GM12872 (cell line): ENCODE measurements around the gene FUOM.

Experiments
- TF ChIP-seq, protein P1 (sequence below): IDR thresholded peaks from 3 replicates; pipeline ENCODE4 v1.5.1; 2011; ENCODE audit warnings: low read depth, mild to moderate bottlenecking, low read length, moderate library complexity; ENCODE audit not compliant: insufficient read depth

The FUOM gene, protein sequence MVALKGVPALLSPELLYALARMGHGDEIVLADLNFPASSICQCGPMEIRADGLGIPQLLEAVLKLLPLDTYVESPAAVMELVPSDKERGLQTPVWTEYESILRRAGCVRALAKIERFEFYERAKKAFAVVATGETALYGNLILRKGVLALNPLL

DNA sequence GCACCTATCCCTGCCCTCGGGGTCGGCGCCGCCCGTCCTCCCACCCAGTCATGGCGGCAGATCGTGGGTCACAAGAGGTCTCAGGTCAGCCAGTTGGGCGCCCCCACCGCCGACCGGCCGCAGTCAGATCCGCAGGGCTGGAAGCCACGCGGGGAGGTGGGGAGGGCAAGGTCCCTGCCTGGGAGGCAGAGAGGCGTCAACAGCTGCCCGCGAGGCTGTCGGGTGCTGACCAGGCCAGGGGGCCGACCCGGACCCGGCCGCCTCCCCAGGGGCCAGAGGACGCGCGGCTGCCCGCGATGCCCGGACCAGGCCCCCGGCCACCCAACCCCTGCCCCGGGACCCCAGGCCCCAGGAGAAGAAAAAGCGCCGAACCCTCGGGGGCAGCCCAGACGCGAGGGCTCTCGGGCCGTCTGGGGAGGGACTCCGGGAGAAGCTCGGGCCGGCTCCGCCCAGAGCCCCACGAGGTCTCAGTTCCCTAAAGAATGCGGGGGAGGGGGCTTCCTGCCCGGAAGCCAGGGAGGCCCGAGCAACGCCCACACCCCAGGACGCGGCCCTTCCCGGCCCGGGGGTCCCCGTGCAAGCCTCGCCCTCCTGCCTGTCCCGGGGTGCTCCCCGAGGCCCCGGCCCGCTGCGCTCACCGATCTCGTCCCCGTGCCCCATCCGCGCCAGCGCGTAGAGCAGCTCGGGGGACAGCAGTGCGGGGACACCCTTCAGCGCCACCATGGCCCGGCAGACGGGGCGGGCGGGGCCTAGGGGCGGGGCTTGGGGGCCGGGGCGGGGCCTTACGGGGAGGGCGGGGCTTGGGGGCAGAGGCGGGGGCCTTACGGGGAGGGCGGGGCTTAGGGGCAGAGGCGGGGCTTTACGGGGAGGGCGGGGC lies at the start of gene FUOM:
FUOM (minus strand) TSS at position 735 of the 877 bp plus-strand sequence; CDS start at position 723, 12 bp downstream.
- TF ChIP-seq, protein P1, sequence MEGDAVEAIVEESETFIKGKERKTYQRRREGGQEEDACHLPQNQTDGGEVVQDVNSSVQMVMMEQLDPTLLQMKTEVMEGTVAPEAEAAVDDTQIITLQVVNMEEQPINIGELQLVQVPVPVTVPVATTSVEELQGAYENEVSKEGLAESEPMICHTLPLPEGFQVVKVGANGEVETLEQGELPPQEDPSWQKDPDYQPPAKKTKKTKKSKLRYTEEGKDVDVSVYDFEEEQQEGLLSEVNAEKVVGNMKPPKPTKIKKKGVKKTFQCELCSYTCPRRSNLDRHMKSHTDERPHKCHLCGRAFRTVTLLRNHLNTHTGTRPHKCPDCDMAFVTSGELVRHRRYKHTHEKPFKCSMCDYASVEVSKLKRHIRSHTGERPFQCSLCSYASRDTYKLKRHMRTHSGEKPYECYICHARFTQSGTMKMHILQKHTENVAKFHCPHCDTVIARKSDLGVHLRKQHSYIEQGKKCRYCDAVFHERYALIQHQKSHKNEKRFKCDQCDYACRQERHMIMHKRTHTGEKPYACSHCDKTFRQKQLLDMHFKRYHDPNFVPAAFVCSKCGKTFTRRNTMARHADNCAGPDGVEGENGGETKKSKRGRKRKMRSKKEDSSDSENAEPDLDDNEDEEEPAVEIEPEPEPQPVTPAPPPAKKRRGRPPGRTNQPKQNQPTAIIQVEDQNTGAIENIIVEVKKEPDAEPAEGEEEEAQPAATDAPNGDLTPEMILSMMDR: no peak; the same call in 2 of the 3 replicates

DNA sequence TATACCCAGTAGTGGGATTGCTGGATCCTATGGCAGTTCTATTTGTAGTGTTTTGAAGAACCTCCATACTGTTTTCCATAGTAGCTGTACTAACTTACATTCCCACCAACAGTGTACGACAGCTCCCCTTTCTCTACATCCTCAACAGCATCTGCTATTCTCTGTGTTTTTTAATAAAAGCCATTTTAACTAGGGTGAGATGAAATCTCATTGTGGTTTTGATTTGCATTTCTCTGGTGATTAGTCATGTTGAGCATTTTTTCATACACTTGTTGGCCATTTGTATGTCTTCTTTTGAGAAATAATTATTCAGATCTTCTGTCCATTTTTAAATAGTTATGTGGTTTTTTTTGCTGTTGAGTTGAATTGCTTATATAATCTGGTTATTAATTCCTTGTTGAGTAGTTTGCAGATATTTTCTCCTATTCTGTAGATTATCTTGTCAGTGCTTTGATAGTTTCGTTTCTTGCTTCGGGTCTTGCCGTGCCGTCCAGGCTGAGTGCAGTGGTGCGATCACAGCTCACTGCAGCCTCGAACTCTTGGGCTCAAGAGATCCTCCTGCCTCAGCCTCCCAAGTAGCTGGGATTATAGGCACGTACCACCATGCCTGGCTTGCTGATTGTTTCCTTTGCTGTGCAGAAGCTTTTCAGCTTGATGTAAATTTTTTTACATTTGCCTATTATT lies 48.2 kb upstream of the FUOM start:
- TF ChIP-seq, protein P1: no peak

DNA sequence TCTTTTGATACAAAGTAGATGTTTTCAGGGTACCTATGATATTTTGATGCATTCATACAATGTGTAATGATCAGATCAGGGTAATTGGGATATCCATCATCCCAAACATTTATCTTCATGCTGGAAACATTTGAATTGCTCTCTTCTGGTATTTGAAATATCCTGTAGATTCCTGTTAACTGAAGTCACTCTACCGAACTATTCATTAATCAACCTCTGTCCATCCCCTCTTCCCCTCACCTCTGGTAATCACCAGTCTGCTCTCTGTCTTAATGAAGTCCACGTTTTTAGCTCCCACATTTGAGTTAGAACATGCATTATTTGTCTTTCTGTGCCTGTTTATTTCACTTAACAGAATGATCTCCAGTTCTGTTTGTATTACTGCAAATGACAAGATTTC lies 47.5 kb upstream of the FUOM start:
- TF ChIP-seq, protein P1: no peak

DNA sequence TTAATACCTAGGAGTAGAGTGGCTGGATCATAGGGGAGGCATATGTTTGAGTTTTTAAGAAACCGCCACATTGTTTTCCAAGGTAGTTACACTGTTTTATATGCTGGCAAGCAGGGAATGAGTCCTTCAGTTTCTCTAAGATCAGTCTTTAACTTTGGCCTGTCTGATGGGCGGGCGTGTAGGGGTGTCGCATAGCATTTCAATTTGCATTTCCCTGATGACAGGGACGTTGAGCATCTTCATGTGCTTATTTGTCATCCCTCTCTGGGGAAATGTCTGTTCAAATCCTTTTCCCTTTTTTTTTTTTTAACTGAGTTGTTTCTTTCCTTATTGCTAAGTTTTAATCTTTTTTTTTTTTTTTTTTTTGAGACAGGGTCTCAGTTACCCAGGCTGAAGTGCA lies 46.0 kb upstream of the FUOM start:
- TF ChIP-seq, protein P1: no peak

DNA sequence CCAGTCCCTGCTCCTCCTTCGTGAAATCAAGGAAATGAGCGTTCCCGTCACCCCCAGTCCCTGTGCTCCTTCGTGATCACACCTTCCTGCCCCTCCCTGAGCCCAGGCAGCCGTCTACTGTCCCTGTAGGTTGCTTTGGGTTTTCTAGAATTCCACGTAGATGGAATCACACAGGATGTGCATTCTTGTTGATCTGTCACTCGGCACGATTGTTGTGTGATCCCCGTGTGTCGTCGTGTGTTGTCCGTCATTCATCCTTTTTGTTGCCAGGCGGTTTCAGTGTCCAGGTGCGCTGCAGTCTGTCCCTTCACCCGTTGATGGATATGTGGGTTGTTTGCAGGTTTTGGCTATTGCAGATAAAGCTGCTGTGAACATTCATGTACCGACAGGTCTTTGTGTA lies 45.5 kb upstream of the FUOM start:
- TF ChIP-seq, protein P1: no peak

DNA sequence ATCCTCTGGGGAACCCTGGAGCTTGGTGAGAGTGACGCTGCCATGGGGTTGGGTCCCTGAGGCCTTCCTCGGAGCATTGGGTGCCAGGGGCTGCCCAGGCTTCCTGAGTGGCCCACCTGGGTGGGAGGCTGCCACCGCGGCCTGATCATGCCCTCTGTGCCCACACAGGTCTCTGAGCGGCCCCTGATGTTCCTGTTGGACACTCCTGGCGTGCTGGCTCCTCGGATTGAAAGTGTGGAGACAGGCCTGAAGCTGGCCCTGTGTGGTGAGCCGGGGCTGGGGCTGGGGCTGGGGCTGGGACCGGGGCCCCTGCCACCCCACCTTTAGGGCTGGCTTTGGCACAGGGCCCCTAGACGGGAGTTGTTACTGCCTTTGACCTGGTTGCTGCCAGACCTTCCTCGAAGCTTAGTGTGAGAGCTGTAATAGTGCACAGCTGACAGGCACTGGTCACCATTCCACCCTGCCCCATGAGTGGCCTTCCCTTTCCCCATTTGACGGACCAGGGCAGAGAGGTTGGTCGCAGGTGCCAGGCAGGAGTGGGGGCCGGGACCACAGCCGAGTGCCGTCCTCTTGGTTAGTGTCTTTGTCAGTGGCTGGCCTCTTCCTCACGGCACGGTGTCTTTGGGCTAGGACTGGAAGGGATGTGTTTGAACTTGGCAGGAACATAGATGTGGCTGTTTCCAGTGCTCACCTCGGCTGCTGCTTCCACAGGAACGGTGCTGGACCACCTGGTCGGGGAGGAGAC lies 44.3 kb upstream of the FUOM start:
- TF ChIP-seq, protein P1: no peak

DNA sequence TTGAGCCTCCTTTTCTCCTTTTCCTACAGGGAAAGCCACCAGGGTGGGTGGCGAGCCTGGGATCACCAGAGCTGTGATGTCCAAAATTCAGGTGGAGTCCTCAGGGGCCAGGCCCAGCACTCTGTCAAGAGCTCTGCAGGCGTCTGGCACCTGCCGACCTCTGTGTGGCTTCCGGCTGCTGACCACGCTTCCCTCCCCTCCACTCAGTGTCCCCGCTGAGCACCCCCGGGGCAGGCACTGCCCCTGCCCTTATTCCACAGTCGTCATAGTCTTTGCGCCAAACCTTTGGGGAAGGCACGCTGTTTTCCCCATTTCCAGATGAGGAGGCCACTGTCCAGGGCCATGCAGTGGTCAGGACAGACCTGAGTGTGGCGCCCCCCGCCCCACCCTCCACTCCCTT lies 43.7 kb upstream of the FUOM start:
- TF ChIP-seq, protein P1: no peak
